Heart left ventricle (tissue), 16 donors: Measurements from ENCODE around the gene ACOXL. TPM values are rescaled to one million over a fixed set of nuclear protein-coding genes. Genes with fewer than 3 reads are reported as not detected.

Source experiments
- ATAC-seq, 4 donors: fragments of 200-7000 bp; cut with Tn5 transposase; one replicate each; pipeline ENCODE4 v1.9.1; 2020 to 2022; ENCODE audit warnings: moderate library complexity in 4 of 4, mild to moderate bottlenecking in 3 of 4, moderate number of reproducible peaks in 1 of 4
- DNase-seq, 5 donors: peaks; one replicate each; pipeline ENCODE4 v3.0.0-alpha.2; 2020
- H3K27ac ChIP-seq, 12 donors: fragments of 200-600 bp; sonication (generic) in 4 of 12; one replicate each; pipeline versions ENCODE4 v1.5.0 to v1.8.0; 2016 to 2022; ENCODE audit warnings: mild to moderate bottlenecking in 2 of 12
- H3K27me3 ChIP-seq, 9 donors: fragments of 200-600 bp; sonication (generic) in 2 of 9; one replicate each; pipeline versions ENCODE4 v1.5.1 to v1.8.0; 2016 to 2022; ENCODE audit warnings: mild to moderate bottlenecking in 3 of 9
- H3K36me3 ChIP-seq, 9 donors: fragments of 200-600 bp; sonication (generic) in 2 of 9; one replicate each; pipeline versions ENCODE4 v1.5.0 to v1.8.0; 2018 to 2022; ENCODE audit warnings: mild to moderate bottlenecking in 2 of 9
- H3K4me1 ChIP-seq, 12 donors: fragments of 200-600 bp; sonication (generic) in 4 of 12; one replicate each; pipeline versions ENCODE4 v1.5.0 to v1.8.0; 2016 to 2022; ENCODE audit warnings: mild to moderate bottlenecking in 3 of 12
- H3K4me3 ChIP-seq, 12 donors: fragments of 200-600 bp; sonication (generic) in 4 of 12; one replicate each; pipeline versions ENCODE4 v1.5.0 to v1.8.0; 2017 to 2022; ENCODE audit warnings: mild to moderate bottlenecking in 9 of 12, moderate library complexity in 4 of 12
- H3K9me3 ChIP-seq, 12 donors: fragments of 200-600 bp; sonication (generic) in 4 of 12; one replicate each; pipeline versions ENCODE4 v1.5.0 to v1.8.0; 2016 to 2022; ENCODE audit warnings: mild to moderate bottlenecking in 1 of 12
- CTCF ChIP-seq, 12 donors: fragments of 200-600 bp; sonication (generic) in 4 of 12; IDR thresholded peaks; one replicate each; pipeline versions ENCODE4 v1.5.0 to v1.8.0; 2018 to 2022; ENCODE audit warnings: antibody characterized with exemption in 12 of 12, mild to moderate bottlenecking in 5 of 12
- POLR2A ChIP-seq, 2 donors: fragments of 450-650 bp; IDR thresholded peaks; one replicate each; pipeline ENCODE4 v1.6.1; 2017; ENCODE audit warnings: antibody characterized with exemption in 2 of 2, mild to moderate bottlenecking in 2 of 2, moderate library complexity in 2 of 2
- WGBS, 4 donors: extraction: QIAGEN DNeasy Blood & Tissue Kit in 2 of 4; methylation state at CpG; one replicate each; pipeline versions ENCODE4 v1.1.5 to v1.1.7; 2013 to 2018; 5-methylcytosine and 5-hydroxymethylcytosine counted together
- intact Hi-C, 10 donors: fragments of 100-400 bp; cut with DNase I; formaldehyde crosslinking; loops; one replicate each; pipeline versions ENCODE4 v1.11.1 to v1.14.2; 2022
- polyA plus RNA-seq, 2 donors: library from polyadenylated mRNA; stranded (reverse); fragments of 200-250 nt; gene quantifications; one replicate each; pipeline ENCODE4 v1.2.3, GENCODE V29; 2013
- total RNA-seq, 9 donors: library from RNA; depleted of rRNA in 2 of 9; stranded (reverse); fragments of >200 nt in 2 of 9; fragmentation: NEBNext Ultra II Directional in 3 of 9; extraction: Animal tissue kit (Norgen Biotek cat#: 25700) in 3 of 9; gene quantifications; one replicate each; pipeline versions ENCODE4 v1.1.0 to v1.2.4, GENCODE V29; 2016 to 2023
- donor health status: ischemic (EF 13 %, LVEDD 7.1; RV severe dilation, severe dysfunction).
- donor health status: healthy with polysubstance abuse.
- donor health status: DM: no; HTN: yes; CAD: no.
- donor health status: DM: no; HTN: no; CAD: no.
- donor health status: ischemic (EF 25% LVEDD 6.9; RV normal size, moderate dysfunction).
- donor health status: ischemic (EF 25% LVEDD 5.7; RV mildly dilated, moderate dysfunction).
- donor health status: healthy.
- donor health status: DM: yes; HTN: yes; CAD: no.
- donor health status: ischemic (EF 35%, LVEDD 5.7; RV mildly dilated, moderate dysfunction).
- donor health status: nonischemic (EF 11% LVEDD 7.7; RV severe dilation, severe dysfunction).
- donor health status: DM: yes; HTN: yes; CAD: no.
- donor health status: PGD.
- donor health status: ischemic (EF 29% LVEDD 5.4; RV normal size, mild dysfunction).
- donor health status: nonischemic (EF 23%, LVEDD 6.1; RV moderate dilation, normal function).

The ACOXL gene
- total and polyA plus RNA-seq, 11 donors: 0.25 TPM; not detected in 10

- H3K4me3 ChIP-seq: no peak overlapping the region
- intact Hi-C loops: no loop called here
- peaks cover 0 to 17% (median 1%) of the 10 kb centered on the region in 12 donors for H3K4me1 ChIP-seq
- no peak overlapping the region for H3K27ac ChIP-seq
- ATAC-seq (no peak), DNase-seq (no peak)
- WGBS, 4 donors: 85 to 88% (median 88%) methylated on average over 5 of the region's 5 CpGs
- H3K27me3 ChIP-seq: peaks cover 0 to 6% (median 0%) of the 10 kb centered on the region in 9 donors
- TF ChIP-seq CTCF (IDR thresholded peaks at IDR 0.05) (no peak), POLR2A (IDR thresholded peaks at IDR 0.05) (no peak)
- H3K36me3 ChIP-seq: no peaks in the 10 kb centered on the region
- H3K9me3 ChIP-seq: no peaks in the 10 kb centered on the region
These were observed 303.6 kb downstream of the ACOXL start for GRCh38 chr2:111035830-111036441.

GRCh38 chr2:111037128-111037527 lies 304.8 kb downstream of the ACOXL start:
- WGBS, 4 donors: 86 to 90% (median 88%) methylated on average over 3 of the region's 3 CpGs
- DNase-seq: no peak
- Histone ChIP-seq H3K27ac (no peak overlapping the region), H3K27me3 (peaks cover 0 to 6% (median 0%) of the 10 kb centered on the region in 9 donors), H3K4me3 (no peak overlapping the region), H3K4me1 (peaks cover 0 to 14% (median 0%) of the 10 kb centered on the region in 12 donors), H3K9me3 (no peaks in the 10 kb centered on the region), H3K36me3 (no peaks in the 10 kb centered on the region)
- no peak for ATAC-seq
- intact Hi-C loops: no loop called here
- TF ChIP-seq CTCF (IDR thresholded peaks at IDR 0.05) (no peak), POLR2A (IDR thresholded peaks at IDR 0.05) (no peak)

- WGBS, 4 donors: 58 to 67% (median 62%) methylated on average over 5 of the region's 5 CpGs
- ATAC-seq (no peak), DNase-seq (no peak)
- no peaks in the 10 kb centered on the region for H3K4me1 ChIP-seq
- no peak for TF ChIP-seq CTCF (IDR thresholded peaks at IDR 0.05)
- TF ChIP-seq POLR2A (IDR thresholded peaks at IDR 0.05): no peak
- no peaks in the 10 kb centered on the region for H3K9me3 ChIP-seq
- intact Hi-C loops: no loop called here
- no peaks in the 10 kb centered on the region for H3K36me3 ChIP-seq
- peaks cover 0 to 6% (median 0%) of the 10 kb centered on the region in 9 donors for H3K27me3 ChIP-seq
- no peak overlapping the region for H3K27ac ChIP-seq
- no peak overlapping the region for H3K4me3 ChIP-seq
These were observed 307.4 kb downstream of the ACOXL start for GRCh38 chr2:111039628-111040383.

GRCh38 chr2:111041398-111042202 lies 309.2 kb downstream of the ACOXL start:
- no peak for ATAC-seq
- Histone ChIP-seq H3K9me3 (no peaks in the 10 kb centered on the region), H3K4me3 (no peak overlapping the region), H3K4me1 (no peaks in the 10 kb centered on the region), H3K36me3 (no peaks in the 10 kb centered on the region), H3K27ac (no peak overlapping the region), H3K27me3 (peaks cover 0 to 6% (median 0%) of the 10 kb centered on the region in 9 donors)
- DNase-seq: no peak
- intact Hi-C loops: no loop called here
- TF ChIP-seq POLR2A (IDR thresholded peaks at IDR 0.05) (no peak), CTCF (IDR thresholded peaks at IDR 0.05) (no peak)
- WGBS, 4 donors: 84 to 90% (median 89%) methylated on average over 10 to 12 of the region's 12 CpGs
